ENCODE data around the gene CABLES2.

The CABLES2 gene

DNA sequence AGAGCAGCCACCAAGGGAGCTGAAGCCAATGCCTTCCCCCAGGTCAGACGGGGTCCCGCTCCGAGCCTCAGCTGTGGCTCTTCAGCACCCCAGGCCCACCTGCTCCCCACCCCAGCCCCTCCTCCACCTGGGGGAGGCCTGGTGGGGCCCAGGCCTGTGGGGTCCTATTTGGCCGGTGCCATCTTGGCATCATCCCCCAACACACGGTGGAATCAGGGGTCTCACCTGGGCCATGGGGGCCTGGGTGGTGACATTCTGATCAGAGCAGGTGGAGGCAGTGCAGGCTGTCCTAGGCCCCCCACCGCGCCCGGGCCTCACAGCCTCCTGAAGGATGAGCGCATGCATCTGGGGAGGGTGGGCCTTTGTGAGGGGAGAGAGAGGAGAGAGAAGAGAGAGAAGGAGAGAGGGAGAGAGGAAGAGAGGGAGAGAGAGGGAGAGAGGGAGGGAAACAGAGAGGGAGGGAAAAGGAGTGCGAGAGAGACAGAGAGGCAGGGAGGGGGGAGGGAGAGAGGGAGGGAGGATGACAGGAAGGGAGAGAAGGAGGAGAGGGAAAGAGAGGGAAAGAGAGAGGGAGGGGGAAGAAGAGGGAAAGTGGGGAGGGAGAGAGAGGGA lies 44.2 kb upstream of the CABLES2 start:
- DNase-seq (ENCODE audit: low read depth), result no peak
- TF ChIP-seq, protein P1, sequence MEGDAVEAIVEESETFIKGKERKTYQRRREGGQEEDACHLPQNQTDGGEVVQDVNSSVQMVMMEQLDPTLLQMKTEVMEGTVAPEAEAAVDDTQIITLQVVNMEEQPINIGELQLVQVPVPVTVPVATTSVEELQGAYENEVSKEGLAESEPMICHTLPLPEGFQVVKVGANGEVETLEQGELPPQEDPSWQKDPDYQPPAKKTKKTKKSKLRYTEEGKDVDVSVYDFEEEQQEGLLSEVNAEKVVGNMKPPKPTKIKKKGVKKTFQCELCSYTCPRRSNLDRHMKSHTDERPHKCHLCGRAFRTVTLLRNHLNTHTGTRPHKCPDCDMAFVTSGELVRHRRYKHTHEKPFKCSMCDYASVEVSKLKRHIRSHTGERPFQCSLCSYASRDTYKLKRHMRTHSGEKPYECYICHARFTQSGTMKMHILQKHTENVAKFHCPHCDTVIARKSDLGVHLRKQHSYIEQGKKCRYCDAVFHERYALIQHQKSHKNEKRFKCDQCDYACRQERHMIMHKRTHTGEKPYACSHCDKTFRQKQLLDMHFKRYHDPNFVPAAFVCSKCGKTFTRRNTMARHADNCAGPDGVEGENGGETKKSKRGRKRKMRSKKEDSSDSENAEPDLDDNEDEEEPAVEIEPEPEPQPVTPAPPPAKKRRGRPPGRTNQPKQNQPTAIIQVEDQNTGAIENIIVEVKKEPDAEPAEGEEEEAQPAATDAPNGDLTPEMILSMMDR (conservative IDR thresholded peaks at IDR 0.05; ENCODE audit: low read depth, low read length), result no peak

DNA sequence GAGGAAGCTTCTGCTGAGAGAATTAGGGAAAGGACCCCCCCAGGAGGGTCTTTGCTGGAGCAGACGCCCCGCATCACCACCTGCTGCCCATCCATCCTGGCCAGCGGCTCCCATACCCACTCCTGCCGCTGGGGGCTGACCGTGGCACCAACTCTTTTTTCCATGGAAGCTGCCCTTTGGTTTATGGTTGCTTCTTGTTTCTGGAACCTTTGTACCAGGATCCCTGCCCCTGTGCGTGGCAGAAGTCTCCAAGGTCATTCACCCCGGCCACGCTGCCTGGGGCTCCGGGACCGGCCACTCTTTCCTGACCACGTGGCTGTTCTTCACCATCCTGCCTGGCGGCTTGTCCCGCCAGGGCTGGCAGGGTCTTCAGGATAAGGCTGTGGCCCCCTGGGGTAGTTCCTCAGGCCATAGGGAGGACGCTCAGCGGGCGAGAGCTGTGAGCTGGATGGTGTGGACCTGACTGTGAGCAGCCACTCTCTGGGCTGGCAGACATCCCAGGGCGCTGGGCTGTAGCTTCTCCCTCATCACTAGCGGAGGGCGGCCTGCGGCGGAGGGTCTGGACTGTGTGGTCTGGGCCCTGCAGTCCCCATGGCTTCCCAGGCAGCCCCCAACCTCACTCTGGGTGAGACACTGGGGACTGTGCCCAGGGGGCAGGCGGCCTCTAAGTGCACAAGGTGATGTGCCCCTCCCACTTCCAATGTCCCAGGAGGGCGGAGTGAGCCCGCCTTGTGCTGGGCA lies 43.0 kb upstream of the CABLES2 start:
- TF ChIP-seq, protein P1 (conservative IDR thresholded peaks at IDR 0.05; ENCODE audit: low read depth, low read length), result no peak
- H3K4me3 ChIP-seq (ENCODE audit: low read length), result no peak overlapping the region
- DNase-seq (ENCODE audit: low read depth), result no peak

More for the DNA sequence above, 44.2 kb upstream of the CABLES2 start:
- H3K4me3 ChIP-seq (ENCODE audit: low read length), result no peak overlapping the region

DNA sequence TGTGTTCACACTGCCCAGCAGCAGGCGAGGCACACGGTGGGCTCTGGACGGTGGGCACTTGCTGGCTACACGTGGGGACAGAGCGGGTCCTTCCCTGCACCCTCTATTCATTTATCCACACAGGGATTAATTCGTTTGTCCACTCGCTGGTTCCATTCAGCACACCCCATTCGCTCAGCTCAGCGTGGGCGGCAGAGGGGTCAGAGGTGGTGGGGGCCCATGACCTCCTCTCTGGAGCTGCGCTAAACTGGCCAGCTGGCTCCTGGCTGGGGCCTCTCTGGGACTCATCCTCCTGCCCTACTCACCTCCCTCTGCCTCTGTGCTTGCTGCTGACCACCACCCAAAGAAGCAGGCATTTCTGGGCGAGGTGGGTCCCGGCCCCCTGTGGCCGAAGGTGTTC lies 41.7 kb upstream of the CABLES2 start:
- H3K4me3 ChIP-seq (ENCODE audit: low read length), result no peak overlapping the region
- DNase-seq (ENCODE audit: low read depth), result no peak
- TF ChIP-seq, protein P1 (conservative IDR thresholded peaks at IDR 0.05; ENCODE audit: low read depth, low read length), result no peak

DNA sequence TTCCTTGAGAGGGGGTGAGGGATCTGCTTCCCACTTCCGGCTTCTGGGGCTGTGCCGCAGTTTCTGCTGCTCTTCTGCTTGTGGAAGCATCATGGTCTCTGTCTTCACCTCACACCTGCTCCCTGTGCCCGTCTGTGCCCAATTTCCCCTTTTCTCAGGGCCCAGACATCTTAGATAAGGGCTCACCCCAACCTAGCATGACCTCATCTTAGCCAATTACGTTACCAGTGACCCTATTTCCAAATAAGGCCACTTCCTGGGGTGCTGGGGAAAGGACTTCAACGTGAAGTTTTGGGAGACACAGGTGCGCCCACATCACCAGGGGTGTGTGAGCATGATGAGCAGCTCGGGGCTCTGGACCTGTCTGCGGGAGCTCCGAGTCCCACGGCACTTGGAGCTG lies 41.0 kb upstream of the CABLES2 start:
- H3K4me3 ChIP-seq (ENCODE audit: low read length), result no peak overlapping the region
- no peak for DNase-seq (ENCODE audit: low read depth)
- TF ChIP-seq, protein P1 (conservative IDR thresholded peaks at IDR 0.05; ENCODE audit: low read depth, low read length), result no peak

DNA sequence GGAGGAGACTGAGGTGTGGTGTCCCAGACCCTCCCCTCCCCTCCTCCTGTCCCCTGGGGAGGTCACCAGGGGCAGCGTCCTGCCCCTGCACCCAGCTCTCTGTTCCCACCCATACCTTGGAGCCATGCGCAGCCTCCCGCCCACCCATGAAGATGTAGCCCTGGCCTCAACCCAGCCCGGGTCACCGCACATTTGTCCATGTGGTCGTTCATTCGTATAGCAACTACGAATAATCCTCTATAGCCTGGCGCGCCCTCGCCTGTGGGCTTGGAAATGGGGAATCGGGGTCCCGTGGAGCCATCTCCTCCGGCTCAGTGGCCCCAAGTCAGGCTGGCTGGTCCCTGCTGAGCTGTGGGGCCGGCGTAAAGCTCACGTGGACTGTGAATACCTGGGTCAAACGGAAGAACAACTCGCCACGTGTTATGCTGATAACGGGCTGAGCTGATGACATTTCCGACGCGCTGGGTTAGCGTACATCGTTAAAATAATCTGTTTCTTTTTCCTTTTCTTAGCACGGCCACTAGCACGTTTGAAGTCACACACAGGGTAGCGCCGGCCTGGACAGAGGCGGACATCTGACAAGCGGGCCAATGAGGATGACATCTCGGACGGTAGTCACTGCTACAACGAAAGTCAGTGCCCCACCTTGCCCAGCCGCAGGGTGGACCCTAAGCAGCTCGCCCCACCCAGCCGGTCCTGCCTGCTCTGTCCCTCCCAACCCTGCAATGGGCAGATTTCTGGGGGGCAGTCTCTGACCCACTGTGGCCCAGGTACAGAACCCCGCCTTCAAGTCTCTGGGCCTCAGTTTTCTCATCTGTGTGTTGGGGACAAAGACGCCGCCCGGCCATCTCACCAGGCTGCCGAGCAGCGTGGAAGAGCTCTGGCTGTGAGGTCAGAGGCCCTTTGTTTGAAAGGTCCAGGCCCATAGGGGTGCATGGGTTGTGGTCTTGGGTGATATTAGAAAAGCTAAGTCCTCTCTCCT lies 40.1 kb upstream of the CABLES2 start:
- TF ChIP-seq, protein P1 (conservative IDR thresholded peaks at IDR 0.05; ENCODE audit: low read depth, low read length), result no peak
- no peak for DNase-seq (ENCODE audit: low read depth)
- H3K4me3 ChIP-seq (ENCODE audit: low read length), result no peak overlapping the region

DNA sequence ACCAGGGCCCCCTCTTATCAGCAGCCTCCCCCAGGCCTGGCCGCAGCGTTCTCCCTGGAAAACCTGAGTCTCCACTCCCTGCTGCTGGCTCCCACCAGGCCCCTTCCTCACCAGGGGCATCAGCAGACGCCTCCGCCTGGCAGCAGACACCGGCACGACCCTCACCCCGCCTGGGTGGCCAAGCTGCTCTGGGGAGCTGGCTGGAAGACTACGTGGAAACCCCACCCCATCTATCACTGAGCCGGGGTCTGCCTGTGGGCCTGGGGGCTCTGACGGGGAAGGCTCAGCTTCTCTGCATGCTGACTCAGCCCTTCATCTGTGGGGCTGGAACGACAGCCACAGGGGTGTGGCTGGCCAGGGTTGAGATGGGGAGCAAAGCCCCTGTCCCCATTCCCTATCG lies 39.4 kb upstream of the CABLES2 start:
- TF ChIP-seq, protein P1 (conservative IDR thresholded peaks at IDR 0.05; ENCODE audit: low read depth, low read length), result no peak
- no peak overlapping the region for H3K4me3 ChIP-seq (ENCODE audit: low read length)
- DNase-seq (ENCODE audit: low read depth), result no peak

Data from retinal pigment epithelial cell (primary cell).